Measurements from ENCODE around the gene RBM47. TPM values are rescaled to one million over a fixed set of nuclear protein-coding genes. Genes with fewer than 3 reads are reported as not detected.

RBM47 gene
- total and polyA plus RNA-seq, 2 experiments from 2014 or later: 35.6 to 139 TPM

GRCh38 chr4:40425799-40426574 is 203.7 kb downstream of the RBM47 start:
- Mint-ChIP-seq H3K36me3 (ENCODE audit: low read depth) (peaks cover 72% of the 10 kb centered on the region), H3K4me3 (no peak overlapping the region), H3K27ac (peak overlapping the region; percentile 7; the same call in 1 of the 2 replicates), H3K9me3 (no peaks in the 10 kb centered on the region), H3K27me3 (ENCODE audit: insufficient read depth, low read depth, poor library complexity) (peaks cover 4% of the 10 kb centered on the region), H3K4me1 (no peaks in the 10 kb centered on the region)
- no peak overlapping the region for H2AFZ ChIP-seq
- no peak for TF ChIP-seq ETS1 (IDR thresholded peaks at IDR 0.05)
- peak in 1 of 2 experiments; percentile 26; a peak in 1 of 4 replicates for TF ChIP-seq CTCF (conservative IDR thresholded peaks at IDR 0.05; ENCODE audit: low read depth in 2 of 2)
- TF ChIP-seq STAT1 (IDR thresholded peaks at IDR 0.05; ENCODE audit: unreplicated experiment): no peak
- no peaks in the 10 kb centered on the region for H3K9me2 ChIP-seq (ENCODE audit: insufficient read depth)
- H3K4me1 ChIP-seq (ENCODE audit: insufficient read depth): no peaks in the 10 kb centered on the region
- peaks cover 26% of the 10 kb centered on the region for H3K36me3 ChIP-seq (ENCODE audit: insufficient read depth)
- H3K27ac ChIP-seq (ENCODE audit: low read depth): no peak overlapping the region
- no peak overlapping the region for H3K4me3 ChIP-seq
- H3K27me3 ChIP-seq (ENCODE audit: insufficient read depth): no peaks in the 10 kb centered on the region
- ATAC-seq: no peak; the same call in 2 of the 3 replicates
- 0 out of 2 replicates have a peak, but pooled peaks cover 2% of the 10 kb centered on the region for H3K79me2 ChIP-seq (replicated peaks; ENCODE audit: insufficient read depth)
- peaks cover 3% of the 10 kb centered on the region; the same call in 1 of the 2 replicates for H4K20me1 ChIP-seq (replicated peaks; ENCODE audit: insufficient read depth)
- no peak overlapping the region for H3K4me2 ChIP-seq
- no peaks in the 10 kb centered on the region; the same call in 1 of the 2 replicates for H3F3A ChIP-seq (replicated peaks; ENCODE audit: low read depth)
- no peak for DNase-seq (ENCODE audit: low spot score)

GRCh38 chr4:40423735-40424134 is 205.9 kb downstream of the RBM47 start:
- no peaks in the 10 kb centered on the region for H3K4me1 ChIP-seq (ENCODE audit: insufficient read depth)
- H3K9me2 ChIP-seq (ENCODE audit: insufficient read depth): no peaks in the 10 kb centered on the region
- H3K79me2 ChIP-seq (replicated peaks; ENCODE audit: insufficient read depth): no peaks in the 10 kb centered on the region
- Mint-ChIP-seq H3K9me3 (peaks cover 7% of the 10 kb centered on the region; the same call in 1 of the 3 replicates), H3K4me3 (no peak overlapping the region), H3K27me3 (ENCODE audit: insufficient read depth, low read depth, poor library complexity) (peaks cover 4% of the 10 kb centered on the region), H3K4me1 (no peaks in the 10 kb centered on the region), H3K27ac (peak overlapping the region; percentile 92), H3K36me3 (ENCODE audit: low read depth) (peaks cover 62% of the 10 kb centered on the region)
- DNase-seq (ENCODE audit: low spot score) (no peak), ATAC-seq (no peak)
- H3K36me3 ChIP-seq (ENCODE audit: insufficient read depth): peaks cover 25% of the 10 kb centered on the region
- H3K27me3 ChIP-seq (ENCODE audit: insufficient read depth): no peaks in the 10 kb centered on the region
- no peak overlapping the region for H3K27ac ChIP-seq (ENCODE audit: low read depth)
- no peak overlapping the region for H3K4me2 ChIP-seq
- no peak overlapping the region for H2AFZ ChIP-seq
- H4K20me1 ChIP-seq (replicated peaks; ENCODE audit: insufficient read depth): no peaks in the 10 kb centered on the region
- H3F3A ChIP-seq (replicated peaks; ENCODE audit: low read depth): no peaks in the 10 kb centered on the region
- H3K4me3 ChIP-seq: no peak overlapping the region
- no peak for TF ChIP-seq JUNB (IDR thresholded peaks at IDR 0.05; ENCODE audit: unreplicated experiment)
- no peak for TF ChIP-seq ZNF114 (CRISPR knock-in tag; IDR thresholded peaks at IDR 0.05)
- TF ChIP-seq POLR2AphosphoS5 (IDR thresholded peaks at IDR 0.05; ENCODE audit: low read depth): no peak
- TF ChIP-seq ZNF462 (CRISPR knock-in tag; IDR thresholded peaks at IDR 0.05): no peak
- no peak for TF ChIP-seq NANOG (IDR thresholded peaks at IDR 0.05; ENCODE audit: borderline replicate concordance)
- TF ChIP-seq CTCF (conservative IDR thresholded peaks at IDR 0.05; ENCODE audit: low read depth in 2 of 2): no peak
- no peak for TF ChIP-seq EZH2phosphoT487 (IDR thresholded peaks at IDR 0.05; ENCODE audit: unreplicated experiment)

Measured in GM23338 (cell line).